GM12878 (cell line): ENCODE results near the gene GNG5. TPM values are rescaled to one million over a fixed set of nuclear protein-coding genes. Genes with fewer than 3 reads are reported as not detected.

ENCODE experiments used
- ASH2L ChIP-seq: fragments of 300-600, 200-600 bp; sonication (generic); IDR thresholded peaks from 2 replicates; pipeline ENCODE4 v1.6.1; 2017; ENCODE audit warnings: low read depth, mild to moderate bottlenecking, borderline replicate concordance
- BHLHE40 ChIP-seq, 2 experiments: fragments of 450-650 bp in 1 of 2; IDR thresholded peaks; 2 replicates each; pipeline ENCODE4 v1.6.1; 2011 to 2017; ENCODE audit warnings: low read depth in 2 of 2, borderline replicate concordance in 1 of 2, improper control_type of control experiment in 1 of 2, low read length in 1 of 2, mild to moderate bottlenecking in 1 of 2
- CREB1 ChIP-seq: IDR thresholded peaks from 2 replicates; pipeline ENCODE4 v1.6.1; 2012; ENCODE audit warnings: low read depth, mild to moderate bottlenecking, inconsistent platforms
- E2F4 ChIP-seq: IDR thresholded peaks from 2 replicates; pipeline ENCODE4 v1.6.1; 2012; ENCODE audit warnings: low read depth, low read length, improper control_type of control experiment
- FOXM1 ChIP-seq: IDR thresholded peaks from 2 replicates; pipeline ENCODE4 v1.6.1; 2012; ENCODE audit warnings: low read depth, mild to moderate bottlenecking, inconsistent platforms, low read length, moderate library complexity
- MXI1 ChIP-seq: fragments of 150-350 bp; IDR thresholded peaks from 2 replicates; pipeline ENCODE4 v1.6.1; 2011; ENCODE audit warnings: low read depth, mild to moderate bottlenecking, inconsistent platforms, low read length, improper control_type of control experiment
- SMAD1 ChIP-seq: fragments of 450-650 bp; IDR thresholded peaks from 2 replicates; pipeline ENCODE4 v1.6.1; 2018; ENCODE audit warnings: mild to moderate bottlenecking, low read depth; ENCODE audit not compliant: partially characterized antibody
- TARDBP ChIP-seq: IDR thresholded peaks from 2 replicates; pipeline ENCODE4 v1.6.1; 2016; ENCODE audit warnings: borderline replicate concordance
- polyA plus RNA-seq, 11 experiments: library from polyadenylated mRNA; depleted of rRNA in 4 of 11; unstranded in 6 of 11; stranded (reverse) in 5 of 11; fragments of >200 nt; fragmentation: Nextera tagmentation in 4 of 11; fragmentation: Illumina TruSeq in 1 of 11; extraction: Ambion mirVana in 4 of 11; extraction: Trizol in 1 of 11; gene quantifications; 1 replicate in 1 of 11; 2 replicates in 10 of 11; pipeline versions ENCODE4 v1.2.1 to v1.2.3, GENCODE V29; 2011 to 2016; ENCODE audit warnings: inconsistent platforms in 2 of 11, missing spikeins in 2 of 11, low read depth in 1 of 11
- total RNA-seq, 4 experiments: library from RNA; depleted of rRNA in 3 of 4; stranded (reverse); fragments of >200 nt in 3 of 4; fragmentation: Illumina TruSeq in 1 of 4; extraction: Trizol in 1 of 4; gene quantifications; 2 replicates each; pipeline versions ENCODE4 v1.2.1 to v1.2.3, GENCODE V29; 2013 to 2021
- TF ChIP-seq, protein P1 (sequence below): fragments of 450-650 bp; IDR thresholded peaks from 2 replicates; pipeline ENCODE4 v1.6.1; 2017; ENCODE audit warnings: low read depth, mild to moderate bottlenecking, moderate library complexity
- TF ChIP-seq, protein P2 (sequence below): fragments of 450-650 bp; IDR thresholded peaks from 2 replicates; pipeline ENCODE4 v1.6.1; 2017; ENCODE audit warnings: mild to moderate bottlenecking, moderate library complexity
- TF ChIP-seq, protein P3 (sequence below), 3 experiments: IDR thresholded peaks in 2 of 3; conservative IDR thresholded peaks in 1 of 3; 2 replicates each; pipeline ENCODE4 v1.5.1; 2011; ENCODE audit warnings: low read depth in 3 of 3, low read length in 3 of 3, mild to moderate bottlenecking in 3 of 3, control low read depth in 2 of 3, moderate library complexity in 2 of 3, inconsistent platforms in 1 of 3, mixed read lengths in 1 of 3; ENCODE audit not compliant: control insufficient read depth in 2 of 3, insufficient read depth in 1 of 3; ENCODE audit errors: extremely low read depth in 1 of 3
- TF ChIP-seq, protein P4 (sequence below): fragments of 450-650 bp; IDR thresholded peaks from 2 replicates; pipeline ENCODE4 v1.6.1; 2017; ENCODE audit warnings: mild to moderate bottlenecking, low read depth, inconsistent platforms; ENCODE audit not compliant: poor library complexity, severe bottlenecking

Gene GNG5
- total and polyA plus RNA-seq, 10 of the 15 experiments (the other 5 are each of a cell fraction or from before 2014, with no cell fraction given) = 69.8 to 613 (median 203) TPM

- TF ChIP-seq FOXM1 (no peak; the same call in 1 of the 2 replicates), TARDBP (no peak), CREB1 (peak; percentile 28; the same call in 1 of the 2 replicates), E2F4 (no peak), MXI1 (peak; percentile 54; the same call in 1 of the 2 replicates), ASH2L (peak; percentile 95; the same call in 1 of the 2 replicates), BHLHE40 (IDR thresholded peaks at IDR 0.05; ENCODE audit: borderline replicate concordance in 1 of 2, low read depth in 2 of 2, low read length in 1 of 2) (0 out of 4 replicates have a peak, but pooled peaks of 1 of the 2 experiments have one; percentile 18), SMAD1 (peak; percentile 19)
- TF ChIP-seq, protein P1, sequence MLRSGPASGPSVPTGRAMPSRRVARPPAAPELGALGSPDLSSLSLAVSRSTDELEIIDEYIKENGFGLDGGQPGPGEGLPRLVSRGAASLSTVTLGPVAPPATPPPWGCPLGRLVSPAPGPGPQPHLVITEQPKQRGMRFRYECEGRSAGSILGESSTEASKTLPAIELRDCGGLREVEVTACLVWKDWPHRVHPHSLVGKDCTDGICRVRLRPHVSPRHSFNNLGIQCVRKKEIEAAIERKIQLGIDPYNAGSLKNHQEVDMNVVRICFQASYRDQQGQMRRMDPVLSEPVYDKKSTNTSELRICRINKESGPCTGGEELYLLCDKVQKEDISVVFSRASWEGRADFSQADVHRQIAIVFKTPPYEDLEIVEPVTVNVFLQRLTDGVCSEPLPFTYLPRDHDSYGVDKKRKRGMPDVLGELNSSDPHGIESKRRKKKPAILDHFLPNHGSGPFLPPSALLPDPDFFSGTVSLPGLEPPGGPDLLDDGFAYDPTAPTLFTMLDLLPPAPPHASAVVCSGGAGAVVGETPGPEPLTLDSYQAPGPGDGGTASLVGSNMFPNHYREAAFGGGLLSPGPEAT = peak; percentile 72; the same call in 1 of the 2 replicates
- TF ChIP-seq, protein P2, sequence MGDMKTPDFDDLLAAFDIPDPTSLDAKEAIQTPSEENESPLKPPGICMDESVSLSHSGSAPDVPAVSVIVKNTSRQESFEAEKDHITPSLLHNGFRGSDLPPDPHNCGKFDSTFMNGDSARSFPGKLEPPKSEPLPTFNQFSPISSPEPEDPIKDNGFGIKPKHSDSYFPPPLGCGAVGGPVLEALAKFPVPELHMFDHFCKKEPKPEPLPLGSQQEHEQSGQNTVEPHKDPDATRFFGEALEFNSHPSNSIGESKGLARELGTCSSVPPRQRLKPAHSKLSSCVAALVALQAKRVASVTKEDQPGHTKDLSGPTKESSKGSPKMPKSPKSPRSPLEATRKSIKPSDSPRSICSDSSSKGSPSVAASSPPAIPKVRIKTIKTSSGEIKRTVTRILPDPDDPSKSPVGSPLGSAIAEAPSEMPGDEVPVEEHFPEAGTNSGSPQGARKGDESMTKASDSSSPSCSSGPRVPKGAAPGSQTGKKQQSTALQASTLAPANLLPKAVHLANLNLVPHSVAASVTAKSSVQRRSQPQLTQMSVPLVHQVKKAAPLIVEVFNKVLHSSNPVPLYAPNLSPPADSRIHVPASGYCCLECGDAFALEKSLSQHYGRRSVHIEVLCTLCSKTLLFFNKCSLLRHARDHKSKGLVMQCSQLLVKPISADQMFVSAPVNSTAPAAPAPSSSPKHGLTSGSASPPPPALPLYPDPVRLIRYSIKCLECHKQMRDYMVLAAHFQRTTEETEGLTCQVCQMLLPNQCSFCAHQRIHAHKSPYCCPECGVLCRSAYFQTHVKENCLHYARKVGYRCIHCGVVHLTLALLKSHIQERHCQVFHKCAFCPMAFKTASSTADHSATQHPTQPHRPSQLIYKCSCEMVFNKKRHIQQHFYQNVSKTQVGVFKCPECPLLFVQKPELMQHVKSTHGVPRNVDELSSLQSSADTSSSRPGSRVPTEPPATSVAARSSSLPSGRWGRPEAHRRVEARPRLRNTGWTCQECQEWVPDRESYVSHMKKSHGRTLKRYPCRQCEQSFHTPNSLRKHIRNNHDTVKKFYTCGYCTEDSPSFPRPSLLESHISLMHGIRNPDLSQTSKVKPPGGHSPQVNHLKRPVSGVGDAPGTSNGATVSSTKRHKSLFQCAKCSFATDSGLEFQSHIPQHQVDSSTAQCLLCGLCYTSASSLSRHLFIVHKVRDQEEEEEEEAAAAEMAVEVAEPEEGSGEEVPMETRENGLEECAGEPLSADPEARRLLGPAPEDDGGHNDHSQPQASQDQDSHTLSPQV = no peak
- TF ChIP-seq, protein P3, sequence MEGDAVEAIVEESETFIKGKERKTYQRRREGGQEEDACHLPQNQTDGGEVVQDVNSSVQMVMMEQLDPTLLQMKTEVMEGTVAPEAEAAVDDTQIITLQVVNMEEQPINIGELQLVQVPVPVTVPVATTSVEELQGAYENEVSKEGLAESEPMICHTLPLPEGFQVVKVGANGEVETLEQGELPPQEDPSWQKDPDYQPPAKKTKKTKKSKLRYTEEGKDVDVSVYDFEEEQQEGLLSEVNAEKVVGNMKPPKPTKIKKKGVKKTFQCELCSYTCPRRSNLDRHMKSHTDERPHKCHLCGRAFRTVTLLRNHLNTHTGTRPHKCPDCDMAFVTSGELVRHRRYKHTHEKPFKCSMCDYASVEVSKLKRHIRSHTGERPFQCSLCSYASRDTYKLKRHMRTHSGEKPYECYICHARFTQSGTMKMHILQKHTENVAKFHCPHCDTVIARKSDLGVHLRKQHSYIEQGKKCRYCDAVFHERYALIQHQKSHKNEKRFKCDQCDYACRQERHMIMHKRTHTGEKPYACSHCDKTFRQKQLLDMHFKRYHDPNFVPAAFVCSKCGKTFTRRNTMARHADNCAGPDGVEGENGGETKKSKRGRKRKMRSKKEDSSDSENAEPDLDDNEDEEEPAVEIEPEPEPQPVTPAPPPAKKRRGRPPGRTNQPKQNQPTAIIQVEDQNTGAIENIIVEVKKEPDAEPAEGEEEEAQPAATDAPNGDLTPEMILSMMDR (IDR thresholded peaks at IDR 0.05 in 2 of 3, conservative IDR thresholded peaks at IDR 0.05 in 1 of 3; ENCODE audit: control insufficient read depth in 2 of 3, extremely low read depth in 1 of 3, insufficient read depth in 1 of 3, low read depth in 3 of 3, low read length in 3 of 3) = no peak
- TF ChIP-seq, protein P4, sequence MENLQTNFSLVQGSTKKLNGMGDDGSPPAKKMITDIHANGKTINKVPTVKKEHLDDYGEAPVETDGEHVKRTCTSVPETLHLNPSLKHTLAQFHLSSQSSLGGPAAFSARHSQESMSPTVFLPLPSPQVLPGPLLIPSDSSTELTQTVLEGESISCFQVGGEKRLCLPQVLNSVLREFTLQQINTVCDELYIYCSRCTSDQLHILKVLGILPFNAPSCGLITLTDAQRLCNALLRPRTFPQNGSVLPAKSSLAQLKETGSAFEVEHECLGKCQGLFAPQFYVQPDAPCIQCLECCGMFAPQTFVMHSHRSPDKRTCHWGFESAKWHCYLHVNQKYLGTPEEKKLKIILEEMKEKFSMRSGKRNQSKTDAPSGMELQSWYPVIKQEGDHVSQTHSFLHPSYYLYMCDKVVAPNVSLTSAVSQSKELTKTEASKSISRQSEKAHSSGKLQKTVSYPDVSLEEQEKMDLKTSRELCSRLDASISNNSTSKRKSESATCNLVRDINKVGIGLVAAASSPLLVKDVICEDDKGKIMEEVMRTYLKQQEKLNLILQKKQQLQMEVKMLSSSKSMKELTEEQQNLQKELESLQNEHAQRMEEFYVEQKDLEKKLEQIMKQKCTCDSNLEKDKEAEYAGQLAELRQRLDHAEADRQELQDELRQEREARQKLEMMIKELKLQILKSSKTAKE = peak; percentile 44
These were observed 27.2 kb downstream of the GNG5 start, which contains the start of gene RPF1 (continued) for GRCh38 chr1:84478876-84479868.
